Suprapubic skin (tissue), 4 donors: ENCODE measurements around the gene CNPY2. TPM values are rescaled to one million over a fixed set of nuclear protein-coding genes. Genes with fewer than 3 reads are reported as not detected.
"Not testable (repeated sequence)": the region's sequence is repeated elsewhere in the genome, so short reads cannot be mapped to it uniquely, and the experiment has no call there.

Experiments
- DNase-seq, 2 donors: peaks; one replicate each; pipeline ENCODE4 v3.0.0-alpha.2; 2019; ENCODE audit warnings: low spot score in 2 of 2
- H3K27ac ChIP-seq: fragments of 200-600 bp; sonication (generic); one replicate; pipeline ENCODE4 v1.5.1; 2019
- H3K27me3 ChIP-seq: fragments of 200-600 bp; sonication (generic); one replicate; pipeline ENCODE4 v1.5.1; 2019
- H3K36me3 ChIP-seq: fragments of 200-600 bp; sonication (generic); one replicate; pipeline ENCODE4 v1.5.1; 2019
- H3K4me1 ChIP-seq: fragments of 200-600 bp; sonication (generic); one replicate; pipeline ENCODE4 v1.5.1; 2019
- H3K4me3 ChIP-seq: fragments of 200-600 bp; sonication (generic); one replicate; pipeline ENCODE4 v1.5.1; 2019; ENCODE audit warnings: mild to moderate bottlenecking
- H3K9me3 ChIP-seq: fragments of 200-600 bp; sonication (generic); one replicate; pipeline ENCODE4 v1.5.1; 2019
- EP300 ChIP-seq: sonication (generic); formaldehyde crosslinking; IDR thresholded peaks from one replicate; pipeline ENCODE4 v1.6.1; 2017; ENCODE audit warnings: antibody characterized with exemption
- POLR2A ChIP-seq, 2 donors: fragments of 450-650 bp; IDR thresholded peaks; one replicate each; pipeline ENCODE4 v1.6.1; 2017; ENCODE audit warnings: antibody characterized with exemption in 2 of 2, mild to moderate bottlenecking in 2 of 2, moderate library complexity in 2 of 2
- POLR2AphosphoS5 ChIP-seq, 3 donors: sonication (generic); formaldehyde crosslinking; IDR thresholded peaks; one replicate each; pipeline ENCODE4 v1.6.1; 2017; ENCODE audit warnings: antibody characterized with exemption in 3 of 3
- WGBS: methylation state at CpG from one replicate; pipeline ENCODE4 v1.1.5; 2018; 5-methylcytosine and 5-hydroxymethylcytosine counted together
- total RNA-seq, 4 donors: library from RNA; depleted of rRNA; stranded (reverse); fragments of >200 nt; gene quantifications; one replicate each; pipeline ENCODE4 v1.1.0, GENCODE V29; 2016
- TF ChIP-seq, protein P1 (sequence below), 2 donors: fragments of 200-600 bp in 1 of 2; fragments of 450-650 bp in 1 of 2; sonication (generic) in 1 of 2; IDR thresholded peaks; one replicate each; pipeline ENCODE4 v1.5.1; 2016 to 2019; ENCODE audit warnings: antibody characterized with exemption in 2 of 2, mild to moderate bottlenecking in 1 of 2, moderate library complexity in 1 of 2

The CNPY2 gene
- total RNA-seq, 4 donors from 2014 or later = 36.4 to 51.4 (median 42.4) TPM

DNA sequence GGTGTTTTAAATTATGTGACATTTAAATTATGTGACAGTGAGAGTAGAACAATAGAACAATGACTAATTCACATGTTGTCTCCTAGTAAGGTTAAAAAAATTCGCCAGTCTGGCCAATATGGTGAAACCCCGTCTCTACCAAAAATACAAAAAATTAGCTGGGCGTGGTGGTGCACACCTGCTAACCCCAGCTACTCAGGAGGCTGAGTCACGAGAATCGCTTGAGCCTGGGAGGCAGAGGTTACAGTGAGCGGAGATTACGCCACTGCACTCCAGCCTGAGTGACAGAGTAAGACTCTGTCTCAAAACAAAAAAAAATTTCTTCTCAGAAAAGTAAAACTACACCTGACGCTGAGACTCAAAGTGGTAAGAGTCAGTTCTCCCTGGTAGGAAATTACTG lies 18.4 kb downstream of the CNPY2 start:
- Histone ChIP-seq H3K27me3 (no peaks in the 10 kb centered on the region), H3K27ac (no peak overlapping the region), H3K9me3 (no peaks in the 10 kb centered on the region), H3K4me3 (no peak overlapping the region), H3K36me3 (no peaks in the 10 kb centered on the region), H3K4me1 (peaks cover 50% of the 10 kb centered on the region)
- 85% methylated on average over 8 of the region's 8 CpGs for WGBS
- no peak for TF ChIP-seq POLR2AphosphoS5 (IDR thresholded peaks at IDR 0.05)
- TF ChIP-seq POLR2A (IDR thresholded peaks at IDR 0.05) = no peak
- TF ChIP-seq, protein P1, sequence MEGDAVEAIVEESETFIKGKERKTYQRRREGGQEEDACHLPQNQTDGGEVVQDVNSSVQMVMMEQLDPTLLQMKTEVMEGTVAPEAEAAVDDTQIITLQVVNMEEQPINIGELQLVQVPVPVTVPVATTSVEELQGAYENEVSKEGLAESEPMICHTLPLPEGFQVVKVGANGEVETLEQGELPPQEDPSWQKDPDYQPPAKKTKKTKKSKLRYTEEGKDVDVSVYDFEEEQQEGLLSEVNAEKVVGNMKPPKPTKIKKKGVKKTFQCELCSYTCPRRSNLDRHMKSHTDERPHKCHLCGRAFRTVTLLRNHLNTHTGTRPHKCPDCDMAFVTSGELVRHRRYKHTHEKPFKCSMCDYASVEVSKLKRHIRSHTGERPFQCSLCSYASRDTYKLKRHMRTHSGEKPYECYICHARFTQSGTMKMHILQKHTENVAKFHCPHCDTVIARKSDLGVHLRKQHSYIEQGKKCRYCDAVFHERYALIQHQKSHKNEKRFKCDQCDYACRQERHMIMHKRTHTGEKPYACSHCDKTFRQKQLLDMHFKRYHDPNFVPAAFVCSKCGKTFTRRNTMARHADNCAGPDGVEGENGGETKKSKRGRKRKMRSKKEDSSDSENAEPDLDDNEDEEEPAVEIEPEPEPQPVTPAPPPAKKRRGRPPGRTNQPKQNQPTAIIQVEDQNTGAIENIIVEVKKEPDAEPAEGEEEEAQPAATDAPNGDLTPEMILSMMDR (IDR thresholded peaks at IDR 0.05) = no peak
- TF ChIP-seq EP300 = no peak
- no peak for DNase-seq

DNA sequence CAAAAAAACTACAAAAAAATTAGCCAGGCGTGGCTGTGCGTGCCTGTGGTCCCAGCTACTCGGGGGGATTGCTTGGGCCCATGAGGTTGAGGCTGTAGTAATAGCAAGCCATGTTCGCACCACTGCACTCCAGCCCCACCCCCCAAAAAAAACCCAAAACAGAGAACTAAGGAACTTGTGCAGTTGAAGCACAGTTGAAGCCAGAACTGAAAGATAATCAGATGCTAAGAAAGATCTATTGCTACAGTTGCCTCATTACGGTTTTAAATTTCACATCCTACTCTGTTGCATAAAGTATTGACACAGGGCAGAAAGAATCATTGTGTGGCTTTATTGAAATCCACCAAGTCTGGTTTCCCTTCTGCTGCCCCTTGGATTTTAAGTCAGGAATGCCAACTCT lies 19.5 kb downstream of the CNPY2 start:
- no peak overlapping the region for H3K27ac ChIP-seq
- TF ChIP-seq, protein P1 (IDR thresholded peaks at IDR 0.05) = no peak
- TF ChIP-seq EP300 (no peak), POLR2A (IDR thresholded peaks at IDR 0.05) (no peak), POLR2AphosphoS5 (IDR thresholded peaks at IDR 0.05) (no peak)
- no peaks in the 10 kb centered on the region for H3K27me3 ChIP-seq
- peaks cover 5% of the 10 kb centered on the region for H3K36me3 ChIP-seq
- WGBS = 74% methylated on average over 5 of the region's 5 CpGs
- no peaks in the 10 kb centered on the region for H3K9me3 ChIP-seq
- H3K4me1 ChIP-seq = peaks cover 53% of the 10 kb centered on the region
- H3K4me3 ChIP-seq = no peak overlapping the region
- DNase-seq = no peak

- WGBS = 81% methylated on average over 5 of the region's 5 CpGs
- Histone ChIP-seq H3K27ac (no peak overlapping the region), H3K4me3 (no peak overlapping the region), H3K27me3 (no peaks in the 10 kb centered on the region), H3K9me3 (no peaks in the 10 kb centered on the region), H3K36me3 (peaks cover 11% of the 10 kb centered on the region), H3K4me1 (peaks cover 44% of the 10 kb centered on the region)
- TF ChIP-seq, protein P1 (IDR thresholded peaks at IDR 0.05) = no peak
- TF ChIP-seq POLR2A (IDR thresholded peaks at IDR 0.05) (no peak), EP300 (no peak)
- no peak for DNase-seq
Observed at GRCh38 chr12:56293795-56294194, 22.0 kb downstream of the CNPY2 start.

DNA sequence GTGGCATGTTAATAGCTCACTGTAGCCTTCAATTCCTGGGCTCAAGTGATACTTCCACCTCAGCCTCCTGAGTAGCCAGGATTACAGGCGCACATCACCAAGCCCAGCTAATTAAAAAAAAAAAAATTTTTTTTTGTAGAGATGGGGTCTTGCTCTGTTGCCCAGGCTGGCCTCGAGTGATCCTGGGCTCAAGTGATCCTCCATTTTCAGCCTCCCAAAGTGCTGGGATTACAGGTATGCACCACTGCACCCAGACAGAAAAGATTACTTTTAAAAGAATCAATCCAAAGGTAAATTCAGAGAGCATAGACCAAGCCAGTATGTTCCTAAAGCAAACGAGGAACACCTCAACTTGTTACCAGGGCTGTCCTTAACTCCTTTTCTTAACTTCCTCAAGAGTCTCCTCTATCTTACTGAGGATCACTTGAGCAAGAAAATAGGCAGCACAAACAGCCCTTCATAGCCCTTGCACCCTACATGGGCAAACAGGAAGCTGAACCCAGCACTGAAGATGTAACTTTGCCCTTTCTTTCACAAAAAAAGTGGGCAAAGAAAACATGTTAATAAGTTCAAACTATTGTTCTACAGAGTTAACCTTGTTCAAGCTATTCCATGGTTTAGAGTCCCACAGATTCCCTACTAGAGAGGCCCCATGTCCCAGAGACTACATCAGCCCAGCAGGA lies 26.9 kb downstream of the CNPY2 start:
- Histone ChIP-seq H3K27ac (no peak overlapping the region), H3K4me1 (peaks cover 24% of the 10 kb centered on the region), H3K4me3 (no peak overlapping the region), H3K36me3 (peaks cover 36% of the 10 kb centered on the region), H3K9me3 (no peaks in the 10 kb centered on the region), H3K27me3 (no peaks in the 10 kb centered on the region)
- TF ChIP-seq, protein P1 (IDR thresholded peaks at IDR 0.05) = no peak
- TF ChIP-seq POLR2A (IDR thresholded peaks at IDR 0.05) = no peak
- 84% methylated on average over 3 of the region's 3 CpGs for WGBS
- DNase-seq = no peak

- Histone ChIP-seq H3K4me3 (no peak overlapping the region), H3K36me3 (peaks cover 57% of the 10 kb centered on the region), H3K27me3 (no peaks in the 10 kb centered on the region), H3K9me3 (no peaks in the 10 kb centered on the region), H3K27ac (no peak overlapping the region), H3K4me1 (peaks cover 13% of the 10 kb centered on the region)
- no peak for DNase-seq
- TF ChIP-seq, protein P1 (IDR thresholded peaks at IDR 0.05) = no peak
- TF ChIP-seq EP300 = no peak
- TF ChIP-seq POLR2A (IDR thresholded peaks at IDR 0.05) = no peak
- no peak for TF ChIP-seq POLR2AphosphoS5 (IDR thresholded peaks at IDR 0.05)
- WGBS = 70% methylated on average over 4 of the region's 4 CpGs
Observed at GRCh38 chr12:56286044-56286830, 29.6 kb downstream of the CNPY2 start.

DNA sequence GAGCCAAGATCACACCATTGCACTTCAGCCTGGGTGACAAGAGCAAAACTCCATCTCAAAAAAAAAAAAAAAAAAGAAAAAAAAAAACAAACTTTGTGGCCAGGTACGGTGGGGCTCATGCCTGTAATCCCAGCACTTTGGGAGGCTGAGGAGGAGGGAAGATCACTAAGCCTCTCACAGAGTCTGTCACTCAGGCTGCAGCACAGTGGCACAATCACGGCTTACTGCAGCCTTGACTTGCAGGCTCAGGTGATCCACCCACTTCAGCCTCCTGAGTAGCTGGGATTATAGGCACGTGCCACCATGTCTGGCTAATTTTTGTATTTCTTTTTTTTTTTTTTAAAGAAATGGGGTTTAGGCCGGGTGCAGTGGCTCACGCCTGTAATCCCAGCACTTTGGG lies 31.5 kb downstream of the CNPY2 start:
- not testable (repeated sequence) for H3K27ac ChIP-seq, H3K9me3 ChIP-seq, H3K4me1 ChIP-seq, H3K27me3 ChIP-seq, DNase-seq, H3K4me3 ChIP-seq
- WGBS = 90% methylated on average over 5 of the region's 5 CpGs
- peaks cover 70% of the 10 kb centered on the region for H3K36me3 ChIP-seq
